GM12873 (cell line): ENCODE measurements around the gene DDX39A.

Source experiments
- CTCF ChIP-seq: IDR thresholded peaks from 2 replicates; pipeline ENCODE4 v1.5.1; 2012; ENCODE audit warnings: low read depth, mild to moderate bottlenecking, moderate library complexity, low read length, control low read depth; ENCODE audit not compliant: insufficient read depth; ENCODE audit errors: missing control alignments

DDX39A gene

GRCh38 chr19:14419106-14419813 is at the start of gene DDX39A:
TSS of gene DDX39A (minus strand) at chr19:14419341. CDS start at chr19:14413220, 6,121 bp downstream.
- no peak for TF ChIP-seq CTCF

DNA sequence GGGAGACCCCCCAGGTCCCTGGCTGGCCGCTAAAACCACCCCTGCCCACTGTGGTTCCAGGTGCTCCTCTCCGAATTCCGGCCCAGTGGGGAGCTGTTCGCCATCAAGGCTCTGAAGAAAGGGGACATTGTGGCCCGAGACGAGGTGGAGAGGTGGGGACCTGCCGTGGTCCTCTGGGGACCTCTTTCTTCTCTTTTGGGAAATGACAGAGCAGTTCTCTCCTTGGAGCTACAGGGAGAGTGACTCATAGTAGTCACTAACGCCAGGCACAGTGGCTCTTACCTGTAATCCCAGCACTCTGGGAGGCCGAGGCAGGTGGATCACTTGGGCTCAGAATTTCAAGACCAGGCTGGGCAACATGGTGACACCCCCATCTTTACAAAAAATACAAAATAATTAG is 48.7 kb upstream of the DDX39A start:
- peak; percentile 10 for TF ChIP-seq CTCF

- TF ChIP-seq CTCF = no peak
These were observed 48.2 kb upstream of the DDX39A start for GRCh38 chr19:14467391-14467790.

DNA sequence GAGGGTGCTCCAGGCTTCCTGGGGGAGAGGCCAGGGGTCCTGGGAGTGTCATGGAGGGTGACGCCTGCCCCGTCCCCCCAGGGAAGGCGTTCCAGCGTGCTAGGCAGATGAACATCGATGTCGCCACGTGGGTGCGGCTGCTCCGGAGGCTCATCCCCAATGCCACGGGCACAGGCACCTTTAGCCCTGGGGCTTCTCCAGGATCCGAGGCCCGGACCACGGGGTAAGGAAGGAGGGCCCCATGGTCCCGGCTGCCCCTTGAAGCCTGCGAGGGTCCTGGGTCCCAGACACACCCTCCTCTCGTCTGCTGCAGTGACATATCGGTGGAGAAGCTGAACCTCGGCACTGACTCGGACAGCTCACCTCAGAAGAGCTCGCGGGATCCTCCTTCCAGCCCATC is 44.6 kb upstream of the DDX39A start:
- TF ChIP-seq CTCF = no peak

DNA sequence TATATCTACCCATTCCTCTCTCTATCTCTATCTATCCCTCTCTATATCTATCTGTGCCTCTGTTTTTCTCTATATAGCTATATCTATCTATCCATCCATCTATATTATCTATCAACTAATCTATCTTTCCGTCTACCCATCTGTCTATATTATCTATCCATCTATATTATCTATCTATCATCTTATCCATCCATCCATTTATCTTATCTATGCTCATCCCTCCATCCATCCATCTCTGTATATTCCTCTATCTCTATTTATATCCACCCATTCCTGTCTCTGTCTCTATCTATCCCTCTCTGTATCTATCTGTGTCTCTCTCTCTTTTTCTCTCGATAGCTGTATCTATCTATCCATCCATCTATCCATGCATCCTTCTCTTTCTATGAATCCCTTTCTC is 41.8 kb upstream of the DDX39A start:
- no peak for TF ChIP-seq CTCF

- no peak for TF ChIP-seq CTCF
These were observed 40.6 kb upstream of the DDX39A start for GRCh38 chr19:14459703-14460102.

GRCh38 chr19:14450876-14451275 is 31.7 kb upstream of the DDX39A start:
- TF ChIP-seq CTCF = no peak
